Left hindlimb (tissue), 1 donor: ENCODE measurements around the gene ABCA6.
"Not testable (repeated sequence)": the region's sequence is repeated elsewhere in the genome, so short reads cannot be mapped to it uniquely, and the experiment has no call there.

ENCODE experiments used
- DNase-seq: peaks from one replicate; pipeline ENCODE4 v3.0.0-alpha.2; 2018

ABCA6 gene, protein sequence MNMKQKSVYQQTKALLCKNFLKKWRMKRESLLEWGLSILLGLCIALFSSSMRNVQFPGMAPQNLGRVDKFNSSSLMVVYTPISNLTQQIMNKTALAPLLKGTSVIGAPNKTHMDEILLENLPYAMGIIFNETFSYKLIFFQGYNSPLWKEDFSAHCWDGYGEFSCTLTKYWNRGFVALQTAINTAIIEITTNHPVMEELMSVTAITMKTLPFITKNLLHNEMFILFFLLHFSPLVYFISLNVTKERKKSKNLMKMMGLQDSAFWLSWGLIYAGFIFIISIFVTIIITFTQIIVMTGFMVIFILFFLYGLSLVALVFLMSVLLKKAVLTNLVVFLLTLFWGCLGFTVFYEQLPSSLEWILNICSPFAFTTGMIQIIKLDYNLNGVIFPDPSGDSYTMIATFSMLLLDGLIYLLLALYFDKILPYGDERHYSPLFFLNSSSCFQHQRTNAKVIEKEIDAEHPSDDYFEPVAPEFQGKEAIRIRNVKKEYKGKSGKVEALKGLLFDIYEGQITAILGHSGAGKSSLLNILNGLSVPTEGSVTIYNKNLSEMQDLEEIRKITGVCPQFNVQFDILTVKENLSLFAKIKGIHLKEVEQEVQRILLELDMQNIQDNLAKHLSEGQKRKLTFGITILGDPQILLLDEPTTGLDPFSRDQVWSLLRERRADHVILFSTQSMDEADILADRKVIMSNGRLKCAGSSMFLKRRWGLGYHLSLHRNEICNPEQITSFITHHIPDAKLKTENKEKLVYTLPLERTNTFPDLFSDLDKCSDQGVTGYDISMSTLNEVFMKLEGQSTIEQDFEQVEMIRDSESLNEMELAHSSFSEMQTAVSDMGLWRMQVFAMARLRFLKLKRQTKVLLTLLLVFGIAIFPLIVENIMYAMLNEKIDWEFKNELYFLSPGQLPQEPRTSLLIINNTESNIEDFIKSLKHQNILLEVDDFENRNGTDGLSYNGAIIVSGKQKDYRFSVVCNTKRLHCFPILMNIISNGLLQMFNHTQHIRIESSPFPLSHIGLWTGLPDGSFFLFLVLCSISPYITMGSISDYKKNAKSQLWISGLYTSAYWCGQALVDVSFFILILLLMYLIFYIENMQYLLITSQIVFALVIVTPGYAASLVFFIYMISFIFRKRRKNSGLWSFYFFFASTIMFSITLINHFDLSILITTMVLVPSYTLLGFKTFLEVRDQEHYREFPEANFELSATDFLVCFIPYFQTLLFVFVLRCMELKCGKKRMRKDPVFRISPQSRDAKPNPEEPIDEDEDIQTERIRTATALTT (N-terminal part only)

DNA sequence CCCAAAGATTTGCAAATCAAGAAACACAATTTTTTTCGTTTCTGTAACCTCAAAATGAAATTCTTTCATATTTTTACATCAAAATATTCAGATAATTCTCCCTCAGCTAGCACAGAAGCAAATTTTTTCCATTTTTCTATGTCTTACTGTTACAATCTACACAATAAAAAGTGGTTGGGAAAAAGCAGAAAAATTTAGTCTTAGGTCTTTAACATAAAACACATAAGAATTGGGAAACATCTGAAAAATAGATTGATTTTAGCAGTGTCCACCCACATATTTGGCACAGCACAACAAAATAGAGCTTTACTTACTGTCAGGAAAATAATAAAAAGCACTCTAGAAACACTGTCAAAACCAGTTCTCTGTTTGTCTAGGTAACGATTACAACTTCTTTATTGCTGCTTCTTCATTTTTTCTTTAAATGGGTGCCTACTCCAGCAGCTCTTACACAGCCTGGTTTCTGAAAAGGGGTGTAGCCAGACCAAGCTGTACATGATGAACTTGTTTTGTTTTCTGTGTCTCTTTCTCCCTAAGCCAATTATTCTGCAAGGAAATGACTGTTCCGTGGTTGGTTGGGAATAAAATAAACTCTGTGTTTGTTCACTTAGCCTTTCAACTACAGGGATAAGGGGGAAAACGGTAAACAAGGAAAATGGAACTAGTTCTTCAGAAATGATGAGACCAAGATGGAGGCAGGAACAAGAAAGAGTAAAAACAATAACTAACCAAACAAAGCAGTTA is at the start of gene ABCA6:
Gene ABCA6 (minus strand): TSS at position 465 of the 744 bp plus-strand sequence. CDS start 1,192 bp downstream, outside the sequence.
- no peak for DNase-seq

DNA sequence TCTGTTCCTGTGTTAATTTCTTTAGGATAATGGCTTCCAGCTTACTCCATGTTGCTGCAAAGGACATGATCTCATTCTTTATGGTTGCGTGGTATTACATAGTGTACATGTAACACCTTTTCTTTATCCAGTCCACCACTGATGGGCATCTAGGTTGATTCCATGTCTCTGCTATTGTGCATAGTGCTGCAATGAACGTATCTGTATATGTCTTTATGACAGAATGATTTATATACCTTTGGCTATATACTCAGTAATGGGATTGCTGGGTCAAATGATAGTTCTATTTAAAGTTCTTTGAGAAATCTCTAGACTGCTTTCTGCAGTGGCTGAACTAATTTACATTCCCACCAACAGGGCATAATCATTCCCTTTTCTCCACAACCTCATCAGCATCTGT is 47.1 kb upstream of the ABCA6 start:
- DNase-seq = no peak

DNA sequence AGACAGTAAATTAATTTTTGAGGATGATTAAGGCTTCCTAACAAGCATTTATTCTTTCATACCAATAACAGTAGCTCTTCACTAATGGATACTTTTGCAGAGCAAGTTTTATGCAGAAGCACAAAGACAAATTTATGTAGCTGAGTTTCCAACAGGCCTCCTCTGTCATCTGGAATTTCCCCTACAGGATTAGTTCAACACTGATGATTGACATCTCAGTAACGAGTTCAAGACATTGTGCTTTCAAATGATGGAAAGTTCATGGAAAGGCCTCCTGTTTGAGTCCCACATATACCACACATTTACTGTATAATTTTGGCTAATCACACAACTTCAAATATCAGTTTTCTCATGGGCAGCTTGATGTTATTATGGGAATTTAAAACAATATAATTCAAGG is 46.4 kb upstream of the ABCA6 start:
- DNase-seq = no peak

DNA sequence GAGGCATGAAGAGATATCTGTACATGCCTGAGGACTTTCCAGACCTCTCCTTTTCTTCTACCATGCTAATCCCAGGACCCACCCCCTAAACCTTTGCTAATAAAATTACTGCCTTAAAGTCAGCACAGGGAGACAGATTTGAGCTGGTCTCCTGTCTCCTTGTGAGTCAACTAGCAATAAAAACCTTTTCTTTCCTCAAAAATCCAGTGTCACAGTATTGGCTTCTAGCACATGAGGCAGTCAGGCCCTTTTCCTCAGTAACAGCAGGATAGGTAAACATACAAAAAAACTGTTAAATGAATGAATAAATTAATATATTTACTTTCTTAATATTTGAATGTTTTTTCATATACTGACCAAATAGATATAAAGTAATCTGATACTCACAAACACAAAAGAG is 45.6 kb upstream of the ABCA6 start:
- no peak for DNase-seq

DNA sequence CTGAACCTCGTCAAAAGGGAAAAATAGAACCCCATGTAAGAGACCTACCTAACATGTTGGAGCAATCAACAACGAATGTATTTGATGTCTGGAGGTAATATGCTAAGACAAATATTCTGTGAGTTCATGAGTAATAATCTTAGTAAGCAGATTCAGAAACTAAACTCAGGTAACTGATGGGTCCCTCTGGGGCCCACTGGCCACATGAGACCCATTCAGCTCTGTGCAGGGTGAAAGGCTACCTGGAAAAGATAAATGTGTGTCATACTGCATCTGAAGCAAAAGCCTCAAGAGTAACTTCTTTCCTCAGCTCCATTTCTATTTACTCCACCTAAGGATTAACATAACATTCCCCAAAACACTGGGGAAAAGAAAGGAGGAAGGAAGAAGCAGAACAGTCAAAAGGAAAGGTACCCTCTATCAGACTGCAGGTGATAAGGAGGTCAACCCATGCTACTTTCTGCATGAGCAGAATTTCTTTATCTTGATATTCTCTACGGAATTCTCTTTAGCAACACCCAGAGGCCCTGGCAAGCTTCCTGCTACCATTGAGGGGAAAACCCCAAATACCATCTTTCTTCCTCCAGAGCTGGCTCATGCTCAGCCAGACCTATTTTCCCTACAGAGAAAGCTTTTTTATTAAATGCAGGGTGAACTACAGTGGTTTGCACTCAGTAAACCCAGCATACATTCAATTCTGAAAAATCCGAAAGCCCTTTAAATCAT is 37.7 kb upstream of the ABCA6 start:
- no peak for DNase-seq

DNA sequence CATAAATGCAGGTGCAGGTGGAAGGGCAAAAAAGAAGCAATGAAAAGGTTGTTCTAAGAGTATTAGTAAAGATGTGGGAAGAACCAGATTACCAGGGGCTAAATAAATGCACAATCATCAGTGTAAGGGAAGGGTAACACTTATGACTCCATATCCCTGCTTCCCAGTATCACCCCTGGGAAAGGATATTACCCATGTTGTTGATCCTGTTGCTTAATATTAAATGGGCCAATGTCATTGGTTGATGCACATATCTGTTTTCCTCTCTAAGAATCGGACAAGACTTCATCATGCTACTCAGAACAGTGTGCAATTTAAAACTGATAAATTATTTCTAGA is 34.7 kb upstream of the ABCA6 start:
- no peak for DNase-seq

DNA sequence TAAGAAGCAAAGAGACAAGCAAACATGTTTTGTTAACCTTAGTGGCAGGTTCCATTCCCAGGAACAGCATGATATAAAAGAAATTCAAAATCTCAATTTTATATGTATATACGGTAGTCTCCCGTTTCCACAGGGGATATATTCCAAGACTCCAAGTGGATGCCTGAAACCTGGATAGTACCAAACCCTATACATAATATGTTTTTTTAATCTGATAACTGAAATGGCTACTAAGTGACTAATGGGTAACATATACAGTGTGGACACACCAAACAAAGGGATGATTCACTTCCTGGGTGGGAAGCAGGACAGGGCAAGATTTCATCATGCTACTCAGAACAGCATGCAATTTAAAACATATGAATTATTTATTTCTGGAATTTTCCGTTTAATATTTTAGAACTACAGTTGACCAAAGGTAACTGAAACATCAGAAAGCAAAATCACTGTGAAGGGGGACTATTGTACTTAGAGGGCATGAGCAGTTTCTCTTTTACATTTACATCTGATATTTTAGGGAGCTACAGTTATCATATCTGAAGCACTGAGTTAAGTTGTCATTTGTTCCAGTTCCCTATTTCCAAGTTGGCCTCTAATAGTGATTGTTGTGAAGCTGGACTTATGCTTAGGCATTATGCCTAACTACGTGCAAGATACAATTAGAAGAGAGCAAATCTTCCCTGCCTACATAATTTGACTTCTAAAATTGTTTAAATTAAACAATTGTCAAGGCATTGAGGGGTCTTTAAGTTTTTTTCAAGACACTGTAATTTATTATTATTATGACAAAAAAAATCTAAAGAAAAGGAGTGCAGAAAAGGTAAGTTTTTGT is 34.1 kb upstream of the ABCA6 start:
- DNase-seq = no peak

DNA sequence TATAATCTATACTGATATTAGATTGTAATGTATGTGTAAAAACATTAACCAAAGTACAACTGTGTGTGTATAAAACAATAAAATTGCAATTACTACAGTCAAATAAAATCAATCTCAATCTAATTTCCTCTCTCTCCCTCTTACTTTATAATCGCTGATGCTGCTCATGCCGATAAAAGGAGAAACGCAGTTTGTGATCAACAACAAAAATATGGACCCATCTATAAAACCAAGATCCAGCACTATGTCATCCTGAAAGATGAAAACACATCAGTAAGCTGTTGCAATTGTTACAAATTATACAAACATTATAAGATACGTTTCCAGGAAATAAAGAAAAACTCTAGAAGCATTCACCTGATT is 33.5 kb upstream of the ABCA6 start:
- no peak for DNase-seq

DNA sequence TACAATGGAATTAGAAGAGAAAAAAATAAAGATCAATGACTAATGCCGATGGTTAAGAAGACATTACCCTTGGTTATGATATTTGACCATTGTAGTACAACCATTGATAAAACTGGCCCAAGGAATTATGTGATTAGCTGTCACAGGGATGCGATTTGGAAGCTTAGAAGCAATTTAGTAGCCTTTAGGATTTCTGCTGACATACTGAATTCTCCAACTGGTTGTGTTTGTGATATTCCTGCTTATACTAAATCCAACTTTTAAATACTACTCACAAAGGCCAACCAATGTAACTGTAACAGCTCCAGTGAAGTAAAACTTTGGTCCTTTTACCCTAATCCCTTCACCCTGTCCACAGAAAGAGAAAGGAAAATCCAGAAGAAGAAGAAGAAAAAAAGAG is 31.4 kb upstream of the ABCA6 start:
- no peak for DNase-seq

DNA sequence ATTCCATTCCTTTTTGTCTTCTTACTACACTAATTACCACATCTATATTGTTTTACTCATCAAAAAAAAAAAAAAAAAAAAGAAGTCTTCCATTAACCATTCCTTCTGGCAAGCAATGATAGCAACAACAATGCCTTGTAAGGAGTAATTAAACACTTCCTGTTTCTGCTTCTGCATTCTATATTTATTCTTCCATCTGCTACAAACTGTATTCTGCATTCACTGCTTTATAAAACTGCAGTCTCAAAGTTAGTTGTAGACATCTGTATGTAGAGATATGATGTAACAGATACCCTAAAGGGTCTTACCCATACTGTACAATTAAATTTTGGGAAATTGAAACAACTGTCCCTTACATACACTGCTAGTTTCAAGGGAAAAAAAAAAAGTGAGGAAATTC is 28.7 kb upstream of the ABCA6 start:
- no peak for DNase-seq

DNA sequence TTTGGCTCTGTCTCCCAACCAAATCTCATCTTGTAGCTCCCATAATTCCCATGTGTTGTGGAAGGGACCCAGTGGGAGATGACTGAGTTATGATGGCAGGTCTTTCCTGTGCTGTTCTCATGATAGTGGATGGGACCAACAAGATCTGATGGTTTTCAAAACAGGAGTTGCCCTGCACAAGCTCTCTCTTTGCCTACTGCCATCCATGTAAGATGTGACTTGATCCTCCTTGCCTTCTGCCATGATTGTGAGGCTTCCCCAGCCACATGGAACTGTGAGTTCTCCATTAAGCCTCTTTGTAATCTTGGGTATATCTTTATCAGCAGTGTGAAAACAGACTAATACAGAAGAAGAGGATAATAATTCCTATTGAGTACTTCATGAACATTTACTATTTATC is 26.9 kb upstream of the ABCA6 start:
- not testable (repeated sequence) for DNase-seq

DNA sequence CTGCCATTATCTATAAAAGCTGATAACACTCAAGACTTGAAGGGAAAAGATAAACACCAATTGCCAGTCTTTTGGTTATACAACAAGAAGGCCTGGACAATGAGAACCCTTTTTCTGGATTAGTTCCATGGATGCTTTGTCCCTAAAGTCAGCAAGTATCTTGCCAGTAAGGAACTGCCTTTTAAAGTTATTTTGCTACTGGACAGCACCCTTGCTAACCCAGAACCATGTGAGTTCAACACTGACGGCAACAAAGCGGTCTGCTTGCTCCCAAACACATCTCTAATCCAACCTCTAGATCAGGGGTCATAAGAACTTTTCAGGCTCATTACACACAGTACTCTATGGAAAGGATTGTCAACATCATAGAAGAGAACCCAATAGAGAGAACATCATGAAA is 25.3 kb upstream of the ABCA6 start:
- no peak for DNase-seq

DNA sequence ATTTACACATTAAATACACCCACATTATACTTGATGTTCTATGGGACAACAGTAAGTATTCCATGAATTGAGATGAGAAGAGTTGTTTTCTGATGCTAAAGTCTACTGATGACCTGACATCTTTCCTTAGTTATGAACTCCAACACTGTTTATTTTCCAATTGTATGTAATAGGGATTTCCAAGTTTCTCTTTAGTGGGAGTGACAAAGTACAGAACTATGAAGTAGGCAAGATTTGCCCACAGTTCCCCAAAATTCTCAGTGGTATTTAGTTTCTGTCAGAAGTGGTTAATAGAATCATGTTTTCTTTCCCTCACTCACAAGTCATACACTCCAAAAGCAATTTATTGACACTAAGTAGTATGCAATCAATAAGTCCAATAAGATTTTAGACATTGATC is 22.5 kb upstream of the ABCA6 start:
- no peak for DNase-seq

DNA sequence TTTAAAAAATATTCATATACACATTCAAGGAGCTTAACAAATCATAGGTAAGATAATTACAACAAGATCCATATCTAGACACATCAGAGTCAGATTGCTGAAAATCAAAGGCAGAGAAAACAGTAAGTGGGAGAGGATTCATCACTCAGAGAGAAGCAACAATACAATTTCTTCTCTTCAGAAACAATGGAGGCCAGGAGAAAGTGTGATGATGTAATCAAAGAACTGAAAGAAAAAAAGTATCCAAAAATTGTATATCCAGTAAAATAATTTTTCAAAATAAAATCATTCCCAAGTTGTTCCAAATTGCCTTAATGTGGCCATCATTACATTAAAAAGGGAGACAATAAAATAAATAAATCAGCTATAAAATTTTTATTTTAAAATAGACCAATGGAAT is 17.7 kb upstream of the ABCA6 start:
- DNase-seq = no peak

DNA sequence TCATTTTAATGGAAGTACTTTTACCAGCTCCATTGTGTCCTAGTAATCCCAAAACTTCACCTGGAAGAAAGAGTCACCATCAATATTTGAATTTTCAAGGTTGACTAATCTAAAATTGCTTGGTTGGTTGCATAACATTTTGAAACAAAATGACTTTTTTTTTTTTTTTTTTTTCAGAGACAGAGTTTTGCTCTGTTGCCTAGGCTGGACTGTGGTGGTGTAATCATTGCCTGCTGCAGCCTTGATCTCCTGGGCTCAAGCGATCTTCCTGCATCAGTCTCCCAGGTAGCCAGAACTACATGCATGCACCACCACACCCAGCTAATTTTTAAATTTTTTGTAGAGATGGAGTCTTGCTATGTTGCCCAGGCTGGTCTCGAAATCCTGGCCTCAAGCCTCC is 12.6 kb upstream of the ABCA6 start:
- DNase-seq = no peak

DNA sequence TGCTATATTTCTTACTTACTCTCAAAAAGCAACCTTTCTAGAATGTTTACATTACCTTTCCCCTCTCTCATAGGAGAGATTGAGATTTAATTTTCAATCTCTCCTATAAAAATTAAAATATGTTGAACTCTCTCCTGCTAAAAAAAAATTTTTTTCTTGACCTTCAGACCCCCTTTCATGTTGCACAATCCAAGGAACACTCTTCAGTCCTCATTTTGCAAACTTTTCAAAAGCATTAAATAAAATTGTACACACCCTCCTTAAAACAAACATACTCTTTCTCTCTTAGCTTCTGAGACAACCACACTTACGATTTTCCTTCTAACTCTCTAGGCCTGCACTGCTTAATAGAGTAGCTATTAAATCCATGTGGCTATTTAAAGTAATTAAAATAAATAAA is 8.6 kb upstream of the ABCA6 start:
- DNase-seq = no peak

DNA sequence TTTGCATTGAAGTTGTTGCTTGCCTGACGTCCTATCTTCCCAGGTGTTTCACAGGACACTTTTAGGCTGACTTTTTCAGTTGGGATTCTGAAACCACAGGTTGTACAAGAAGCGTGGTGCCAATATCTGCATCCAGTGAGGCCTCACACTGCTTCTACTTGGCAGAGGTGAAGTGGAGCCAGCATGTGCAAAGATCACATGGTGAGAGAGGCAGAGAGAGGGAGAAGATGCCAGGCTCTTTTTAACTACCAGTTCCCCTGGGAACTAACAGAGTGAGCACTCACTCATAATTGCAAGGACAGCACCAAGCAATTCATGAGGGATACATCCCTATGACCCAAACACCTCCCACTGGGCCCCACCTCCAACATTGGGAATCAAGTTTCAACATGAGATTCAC is 5.8 kb upstream of the ABCA6 start:
- DNase-seq = no peak

DNA sequence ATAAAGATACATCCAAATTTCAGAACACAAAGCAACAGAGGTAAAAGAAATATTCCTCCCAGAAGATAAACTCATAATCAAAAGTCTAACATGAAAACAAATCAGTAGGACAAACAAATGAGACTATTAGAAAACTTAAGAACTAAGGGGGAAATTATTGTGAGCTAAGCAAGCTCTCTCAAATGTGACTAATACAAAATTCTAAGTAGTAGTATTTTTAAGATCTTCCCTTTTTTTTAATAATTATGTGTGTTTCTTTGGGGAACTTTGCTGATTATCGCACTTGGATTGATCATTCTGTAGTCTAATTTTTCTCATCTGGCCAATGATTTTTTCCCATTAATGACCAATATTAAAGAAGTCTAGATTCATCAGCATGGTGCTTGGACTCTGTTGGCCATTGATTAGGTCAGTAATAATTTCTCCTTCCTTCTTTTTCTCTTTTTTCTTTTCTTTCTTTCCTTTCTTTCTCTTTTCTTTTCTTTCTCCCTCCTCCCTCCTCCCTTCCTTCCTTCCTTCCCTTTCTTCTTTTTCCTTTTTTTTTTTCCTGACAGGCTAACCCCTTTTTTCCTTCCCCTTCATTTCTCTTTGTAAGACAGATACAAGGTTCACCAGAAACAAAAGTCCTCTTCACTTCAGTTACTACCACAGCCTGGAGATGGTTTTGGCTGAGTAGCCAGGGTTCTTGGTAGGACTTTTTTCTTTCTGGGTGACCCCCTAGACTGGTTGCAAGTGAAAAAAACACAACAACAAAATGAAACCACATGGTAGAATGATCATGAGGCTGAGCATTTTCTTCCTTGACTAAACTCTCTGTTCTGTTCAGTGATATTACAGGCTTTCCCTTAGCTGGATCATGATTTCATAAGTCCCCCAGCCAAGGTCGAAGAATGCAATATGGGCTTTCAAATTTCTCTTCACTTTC is 2.9 kb upstream of the ABCA6 start:
- DNase-seq = no peak

DNA sequence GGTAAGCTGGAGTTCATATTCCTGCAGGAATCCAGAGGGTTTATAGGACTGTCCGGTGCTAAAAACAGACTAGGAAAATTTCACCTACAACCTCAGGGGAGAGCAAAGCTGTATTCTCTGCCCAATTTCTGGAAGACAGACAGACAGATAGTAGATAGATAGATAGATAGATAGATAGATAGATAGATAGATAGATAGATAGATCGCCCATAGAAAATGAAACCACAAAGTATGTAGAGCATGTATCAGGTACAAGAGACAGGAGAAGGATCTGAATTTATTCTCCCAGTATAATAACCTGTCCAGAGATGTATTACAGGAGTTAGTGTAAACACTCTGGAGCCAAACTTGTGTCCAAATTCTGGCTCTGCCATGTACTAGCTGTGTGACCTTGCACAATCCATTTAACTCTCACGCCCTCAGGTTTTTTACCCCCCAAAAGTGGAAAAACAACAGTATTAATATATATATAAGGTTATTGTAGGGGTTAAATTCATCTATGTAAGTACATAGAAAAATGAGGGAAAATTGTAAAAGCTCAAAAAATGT is 2.1 kb upstream of the ABCA6 start:
- no peak for DNase-seq

DNA sequence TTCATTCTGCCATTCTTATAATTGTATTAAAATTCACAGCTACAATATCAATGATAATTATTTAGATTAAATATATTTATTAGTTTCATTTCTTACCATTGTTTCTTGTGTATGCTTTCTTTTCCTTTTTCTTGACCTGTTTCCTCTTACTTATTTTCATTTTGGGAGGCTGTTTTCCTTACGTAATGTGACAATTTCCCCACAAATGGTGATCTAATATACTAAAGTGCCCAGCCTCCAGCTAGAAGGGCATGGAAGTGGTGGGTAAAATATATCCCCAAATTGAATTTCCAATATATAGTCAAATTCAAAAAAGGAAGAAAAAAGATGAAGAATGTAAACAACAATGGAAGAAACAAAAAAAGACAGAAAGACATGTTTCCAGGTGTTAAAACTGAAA is 1.5 kb upstream of the ABCA6 start:
- DNase-seq = no peak
